GM21723 (cell line): ENCODE measurements around the gene SETBP1.

ENCODE experiments used
- ATAC-seq: cut with Tn5 transposase; IDR thresholded peaks from one replicate; pipeline ENCODE4 v1.9.1; 2021; ENCODE audit warnings: mild to moderate bottlenecking, moderate library complexity; ENCODE audit not compliant: unreplicated experiment

Gene SETBP1

DNA sequence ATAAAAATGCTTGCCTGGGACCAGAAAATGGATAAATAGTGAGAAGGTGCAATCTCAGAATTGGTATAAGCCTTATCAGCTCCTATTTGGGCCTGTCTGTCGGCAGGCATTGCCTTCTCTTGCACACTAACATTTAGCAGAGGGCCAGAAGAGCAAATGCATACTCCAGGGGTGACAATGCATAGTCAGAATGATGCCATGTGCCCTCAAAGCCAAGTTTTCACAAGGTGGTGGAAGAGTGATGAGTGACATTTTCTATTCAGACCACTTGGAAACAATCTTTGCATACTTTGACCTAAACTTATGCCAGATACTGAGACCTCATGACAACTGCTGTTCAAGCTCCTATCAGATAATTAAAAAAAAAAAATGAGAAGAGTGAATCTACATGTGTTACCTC lies 276.3 kb downstream of the SETBP1 start:
- ATAC-seq, result no peak

DNA sequence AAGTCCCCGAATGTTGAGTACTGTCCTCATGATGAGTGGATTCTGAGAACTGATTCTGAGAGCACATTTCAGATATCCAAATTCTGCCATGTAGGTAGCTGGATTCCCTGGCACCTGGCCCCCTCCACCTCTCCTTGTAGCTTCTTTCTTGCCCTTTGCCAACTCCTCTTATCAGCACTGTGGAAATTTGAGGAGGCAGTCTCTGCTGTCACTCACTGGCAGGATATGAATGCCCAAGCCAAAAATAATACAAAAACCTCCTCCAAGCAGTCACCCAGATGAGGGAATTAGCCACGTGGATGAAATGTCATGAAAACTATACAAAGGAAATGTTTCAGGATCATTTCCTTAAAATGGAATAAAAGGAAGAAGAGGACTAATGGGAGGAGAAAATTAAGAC lies 276.8 kb downstream of the SETBP1 start:
- ATAC-seq, result no peak

DNA sequence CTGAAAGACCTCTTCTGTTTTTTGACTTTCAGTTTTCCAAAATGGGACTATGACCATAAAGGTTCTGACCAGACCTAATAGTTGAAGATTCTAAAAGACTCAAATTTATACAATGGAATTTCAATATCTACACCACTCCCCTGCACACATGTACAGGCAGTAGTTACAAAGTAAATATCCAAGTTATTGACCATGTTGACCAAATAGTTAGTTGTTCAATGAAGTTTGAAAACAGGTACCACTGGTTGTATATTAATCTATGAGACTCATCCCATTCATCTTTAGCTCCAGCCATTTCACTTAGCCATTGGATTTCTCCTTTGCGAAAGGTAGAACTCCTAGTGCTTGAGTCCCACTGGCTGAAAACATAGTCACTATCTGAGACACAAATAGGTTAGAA lies 277.4 kb downstream of the SETBP1 start:
- ATAC-seq, result no peak

DNA sequence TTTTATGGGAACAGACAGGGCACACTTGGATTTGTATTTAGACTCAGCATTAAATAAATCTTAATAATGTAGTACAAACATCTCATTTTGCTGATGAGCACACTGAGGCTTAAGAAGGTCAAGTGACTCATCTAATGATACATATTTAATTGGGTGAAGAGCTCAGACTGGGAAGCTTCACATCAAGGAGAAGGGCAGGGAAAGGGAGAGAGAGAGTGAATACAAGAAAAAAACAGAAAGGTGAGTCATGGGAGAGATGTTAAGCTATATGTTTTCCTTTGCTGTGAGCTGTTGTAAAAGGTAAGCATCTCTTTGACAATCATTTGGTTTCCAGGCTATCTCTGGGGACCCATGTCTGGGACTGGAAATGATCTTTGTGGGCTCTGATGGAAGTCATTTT lies 277.8 kb downstream of the SETBP1 start:
- no peak for ATAC-seq

DNA sequence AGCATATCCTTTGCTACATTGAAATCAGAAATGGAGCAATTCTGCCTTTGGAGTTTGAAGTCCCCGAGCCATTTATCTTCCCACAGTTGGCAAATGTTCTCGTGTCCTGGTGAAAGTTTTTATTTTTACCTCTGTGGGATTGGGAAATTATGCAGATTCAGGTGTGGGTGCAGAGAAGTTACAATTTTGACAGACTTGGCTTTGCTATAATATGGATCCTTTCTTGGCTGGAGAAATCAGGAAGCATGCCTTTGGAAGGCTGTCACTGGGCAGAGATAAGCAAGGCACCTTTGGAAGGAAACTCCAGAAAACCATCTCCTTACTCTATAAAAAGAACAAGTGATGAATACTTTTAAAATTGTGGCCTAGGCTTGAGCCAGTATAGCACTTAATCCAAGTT lies 278.3 kb downstream of the SETBP1 start:
- no peak for ATAC-seq

DNA sequence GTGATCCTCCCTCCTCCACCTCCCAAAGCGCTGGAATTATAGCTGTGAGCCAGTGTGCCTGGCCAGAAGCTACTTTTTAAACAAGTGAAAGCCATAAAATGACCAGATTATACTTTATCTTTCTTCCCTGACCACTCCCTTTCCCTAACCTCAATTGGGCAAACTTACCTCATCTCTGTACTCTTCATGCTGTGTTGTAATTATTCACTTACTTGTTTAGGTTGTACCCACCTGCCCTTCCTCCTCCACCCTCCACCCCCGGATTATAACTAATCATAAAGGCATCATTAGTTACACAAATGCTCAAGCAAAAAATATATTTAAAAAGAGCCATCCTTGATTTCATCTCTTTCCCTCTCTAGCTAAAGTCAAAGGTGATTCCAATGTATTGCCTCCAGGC lies 279.9 kb downstream of the SETBP1 start:
- no peak for ATAC-seq

DNA sequence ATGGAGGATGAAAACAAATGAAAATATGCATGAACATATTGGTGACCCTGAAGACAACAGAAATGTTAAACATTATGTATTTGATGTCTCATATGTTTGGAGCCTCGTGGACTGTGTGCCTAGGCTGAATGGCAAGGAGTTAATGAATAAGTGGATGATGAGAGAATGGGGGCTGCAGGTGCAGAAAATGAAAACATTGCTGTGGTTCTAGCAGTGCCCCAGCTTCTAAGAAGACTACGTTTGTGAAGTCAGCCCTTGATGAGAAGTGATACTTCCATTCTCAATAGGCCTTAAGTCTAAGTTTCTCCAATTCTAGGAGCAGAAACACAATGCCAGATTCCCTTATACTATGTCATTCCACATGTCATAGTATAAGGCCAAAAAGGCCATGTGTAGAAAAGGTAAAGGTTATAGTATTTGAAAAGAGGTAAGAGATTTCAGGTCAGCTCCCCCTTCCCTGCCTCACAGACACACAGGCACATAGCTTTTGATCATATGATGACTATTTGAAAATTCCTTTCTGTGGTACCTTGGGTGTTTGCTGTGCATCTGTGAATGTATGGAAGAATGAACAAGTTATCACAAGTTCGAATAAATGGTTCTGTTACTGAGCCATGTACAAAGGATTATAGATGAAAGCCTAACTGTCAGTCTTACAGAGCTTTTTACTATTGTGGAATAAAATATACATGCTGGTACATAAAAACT lies 280.8 kb downstream of the SETBP1 start:
- no peak for ATAC-seq

DNA sequence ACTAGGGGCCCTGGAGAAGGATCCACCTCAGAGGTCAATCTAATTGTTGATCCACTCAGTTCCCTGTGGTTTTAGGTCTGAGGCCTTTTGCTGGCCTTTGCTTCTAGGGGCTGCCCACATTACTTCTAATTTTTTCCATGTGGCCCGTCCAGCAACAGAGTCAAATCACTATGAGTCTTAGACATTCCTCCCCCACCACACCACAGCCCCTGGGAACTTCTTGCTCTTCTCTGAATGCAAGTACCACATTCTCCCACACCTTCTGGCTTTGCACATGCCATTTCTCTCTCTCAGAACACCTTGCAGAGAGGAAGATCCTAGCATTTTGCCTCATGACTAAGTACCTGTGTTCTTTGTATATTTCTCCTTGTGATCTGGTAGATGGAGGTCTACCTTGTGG lies 286.9 kb downstream of the SETBP1 start:
- ATAC-seq, result no peak

DNA sequence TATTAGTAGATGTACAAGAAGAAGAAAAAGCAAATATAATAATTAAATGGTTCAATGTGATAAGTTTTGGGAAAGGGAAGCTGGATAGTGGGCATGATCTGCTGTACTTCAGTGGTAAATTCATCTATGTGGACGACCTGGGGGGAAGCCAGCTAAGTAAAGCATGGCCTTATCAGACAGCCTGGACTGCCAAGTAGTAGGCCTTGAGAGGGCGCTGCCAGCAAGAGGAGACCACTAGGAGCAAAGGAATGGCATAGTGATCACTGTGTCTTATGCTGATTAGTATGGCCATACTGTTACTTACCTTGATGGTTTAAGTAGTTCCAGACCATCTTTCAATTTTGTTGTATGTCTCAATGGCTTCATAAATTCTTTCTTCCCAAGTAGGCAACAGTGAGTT lies 287.6 kb downstream of the SETBP1 start:
- no peak for ATAC-seq

DNA sequence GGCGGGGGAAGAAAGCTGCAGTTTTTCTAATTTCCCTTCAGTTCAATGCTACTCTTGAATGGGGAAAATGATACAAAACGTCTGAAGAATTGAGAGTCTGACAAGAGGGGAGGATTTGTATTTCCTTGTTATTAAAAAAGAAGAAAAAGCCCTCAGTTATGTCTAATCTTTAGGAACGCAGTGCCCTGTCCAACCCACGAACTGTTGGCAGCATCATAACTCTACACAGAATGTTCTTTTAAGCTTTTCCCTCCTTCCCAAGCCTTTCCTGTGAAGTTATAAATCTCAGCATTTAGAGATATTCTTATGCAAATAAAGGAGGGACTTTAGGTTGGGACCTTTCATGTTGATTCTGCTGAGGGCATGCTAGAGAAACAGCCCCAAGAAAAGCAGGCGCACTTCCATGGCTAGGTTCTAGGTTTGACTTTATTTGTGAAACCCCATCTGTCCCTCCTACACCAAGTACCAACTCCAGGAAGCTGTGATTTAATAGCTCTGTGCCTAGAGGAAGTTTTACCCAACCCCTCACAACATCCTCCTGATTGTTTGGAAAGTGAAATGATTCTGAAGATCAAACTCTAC lies 288.6 kb downstream of the SETBP1 start:
- ATAC-seq, result no peak

DNA sequence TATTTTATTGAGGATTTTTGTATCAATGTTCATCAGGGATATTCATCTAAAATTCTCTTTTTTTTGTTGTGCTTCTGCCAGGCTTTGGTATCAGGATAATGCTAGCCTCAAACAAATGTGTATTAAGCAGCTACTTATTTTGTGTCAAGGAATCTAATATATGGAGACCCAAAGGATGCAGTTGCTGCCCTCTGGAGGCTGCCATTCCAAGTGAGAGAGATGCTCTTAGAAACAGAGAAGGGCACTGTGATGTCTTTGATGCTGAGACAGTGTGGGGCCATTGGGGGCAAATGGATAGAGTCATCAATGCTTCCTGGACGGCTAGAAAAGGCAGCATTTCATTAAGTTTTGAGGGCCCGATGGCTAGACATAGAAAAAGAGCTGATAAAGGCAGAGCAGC lies 292.6 kb downstream of the SETBP1 start:
- no peak for ATAC-seq

DNA sequence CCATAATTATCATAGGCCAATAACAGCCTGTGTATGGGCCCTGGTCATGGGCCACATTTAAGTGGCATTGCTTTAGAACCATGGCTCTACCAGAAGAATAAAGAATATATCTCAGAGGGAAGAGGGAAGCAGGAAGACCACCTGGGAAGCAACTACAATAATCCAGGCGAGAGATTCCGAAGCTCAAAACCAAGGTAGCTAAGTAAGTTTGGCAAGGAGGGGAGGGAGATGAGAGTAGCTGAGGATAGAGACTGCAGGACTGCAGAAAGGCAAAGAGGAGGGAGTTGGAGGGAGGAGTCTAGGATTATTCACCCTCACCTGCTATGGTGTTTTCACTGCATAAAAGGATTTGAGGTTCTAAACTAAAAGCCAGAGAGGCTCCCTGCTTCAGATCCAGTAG lies 293.5 kb downstream of the SETBP1 start:
- ATAC-seq, result no peak

DNA sequence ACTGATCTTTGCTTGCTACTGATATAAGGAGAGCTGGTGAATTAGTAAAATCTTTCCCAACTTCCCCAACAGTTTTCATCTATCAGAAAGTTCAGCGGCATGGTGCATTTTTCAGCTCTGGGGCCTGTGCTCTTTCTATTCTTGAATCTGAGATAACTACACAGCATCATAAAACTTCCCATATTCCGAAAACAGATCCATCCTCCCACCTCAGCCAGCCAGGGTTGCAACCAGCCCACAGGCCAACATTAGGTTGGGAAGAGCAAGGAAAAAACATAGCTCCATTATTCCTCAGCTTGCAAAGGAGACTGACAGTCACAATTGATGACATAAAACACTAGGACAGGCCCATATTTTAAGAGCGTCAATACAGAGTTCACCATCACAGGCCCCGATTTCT lies 297.2 kb downstream of the SETBP1 start:
- no peak for ATAC-seq

DNA sequence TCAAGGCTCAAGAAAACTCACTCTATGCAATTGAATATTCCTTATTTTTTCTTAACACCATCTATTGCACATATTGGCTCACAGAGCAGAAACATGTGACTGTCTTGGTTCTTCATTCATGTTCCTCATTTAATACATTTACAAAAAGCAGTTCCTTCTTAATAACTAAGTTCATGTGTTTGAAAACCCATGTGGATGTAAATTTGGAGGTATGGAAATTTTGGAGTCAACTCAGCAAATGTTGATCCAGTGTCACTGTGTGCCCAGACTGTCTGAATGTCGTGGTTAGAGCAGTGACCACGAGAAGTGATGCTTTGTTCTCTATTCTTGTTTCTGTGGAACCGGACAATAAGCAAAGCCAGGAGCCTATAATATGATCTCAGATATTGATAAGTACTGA lies 299.1 kb downstream of the SETBP1 start:
- ATAC-seq, result no peak

DNA sequence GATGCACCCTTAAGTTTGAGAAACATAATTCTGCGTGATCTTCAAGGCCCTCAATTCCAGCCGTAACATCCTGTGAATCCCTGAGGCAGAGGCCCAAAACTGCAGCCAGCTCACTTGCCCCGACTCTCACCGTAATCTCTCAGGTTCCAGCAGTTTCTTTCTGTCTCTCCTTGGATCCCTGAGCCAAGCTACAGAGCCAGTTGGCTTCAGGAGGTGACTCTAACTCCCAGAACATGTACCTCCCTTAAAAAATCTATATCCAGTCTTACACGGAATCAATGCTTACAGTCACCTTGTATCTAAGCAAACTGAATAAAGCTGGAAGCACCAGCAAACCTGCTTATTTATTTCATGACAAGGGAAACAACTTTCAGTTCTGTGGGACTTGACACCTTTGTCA lies 300.4 kb downstream of the SETBP1 start:
- no peak for ATAC-seq

DNA sequence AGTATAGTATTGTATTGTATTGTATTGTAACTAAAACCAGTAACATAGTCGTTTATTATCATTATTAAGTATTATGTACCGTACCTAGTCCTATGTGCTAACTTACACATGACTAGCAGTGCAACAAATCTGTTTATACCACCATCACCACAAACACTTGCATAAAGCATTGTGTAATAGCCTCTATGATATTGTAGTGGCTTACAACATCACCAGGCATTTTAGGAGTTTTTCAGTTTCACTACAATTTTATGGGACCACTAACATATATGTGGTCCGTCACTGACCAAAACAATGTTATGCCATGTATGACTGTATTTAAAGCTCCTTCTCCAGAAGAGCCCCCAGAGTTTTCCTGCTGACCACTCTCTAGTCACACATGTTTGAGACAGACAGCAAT lies 306.2 kb downstream of the SETBP1 start:
- no peak for ATAC-seq

DNA sequence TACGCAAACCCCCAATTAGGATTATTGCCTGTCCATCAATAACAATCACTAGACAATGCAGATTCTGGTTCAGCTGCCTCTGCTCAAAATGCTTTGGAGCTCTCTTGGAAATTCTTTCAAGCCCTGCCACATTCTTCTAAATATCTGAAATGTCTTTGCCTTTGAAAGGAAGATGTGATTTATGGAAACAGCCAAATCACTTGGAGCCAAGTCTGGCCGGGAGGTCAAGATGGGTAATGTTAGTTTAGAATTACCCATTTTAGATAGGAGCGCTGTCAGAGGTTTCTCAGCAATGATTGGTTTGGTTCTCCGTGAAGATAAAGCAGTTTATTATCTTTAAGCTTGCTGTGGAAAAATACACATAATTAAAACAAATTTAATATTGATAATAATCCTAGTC lies 306.7 kb downstream of the SETBP1 start:
- no peak for ATAC-seq

DNA sequence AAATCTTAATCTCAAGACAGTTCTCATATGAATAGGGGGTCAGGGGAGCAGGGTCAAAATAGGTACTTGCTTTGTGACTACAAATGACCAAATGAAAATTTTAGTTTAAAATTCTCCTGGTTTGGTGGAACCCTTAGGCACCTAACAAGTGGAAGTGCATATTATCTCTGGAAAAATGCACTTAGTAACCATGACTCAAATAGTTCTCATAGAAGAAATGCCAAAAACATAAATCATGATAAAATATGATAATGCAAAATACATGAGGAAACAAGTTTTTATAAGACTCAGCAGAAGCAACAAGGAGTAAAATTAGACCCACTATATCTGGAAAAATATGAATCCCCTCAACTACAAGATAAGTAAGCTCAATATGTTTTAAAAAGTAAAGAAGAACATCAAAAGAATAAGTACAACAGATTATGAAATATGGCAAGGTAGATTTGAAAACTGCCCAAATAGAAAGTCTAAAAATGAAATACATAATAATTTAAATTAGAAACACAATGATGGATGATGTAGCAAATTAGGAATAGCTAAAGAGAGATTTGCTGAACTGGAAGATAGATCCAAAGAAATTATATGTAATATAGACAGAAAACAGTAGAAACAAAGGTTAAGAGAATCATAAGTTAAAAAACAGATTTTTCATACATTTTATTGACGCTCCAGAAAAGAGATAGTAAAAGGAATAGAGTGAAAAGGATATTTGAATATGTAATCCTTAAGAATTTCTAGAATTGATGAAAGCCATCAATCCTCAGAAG lies 308.3 kb downstream of the SETBP1 start:
- no peak for ATAC-seq

DNA sequence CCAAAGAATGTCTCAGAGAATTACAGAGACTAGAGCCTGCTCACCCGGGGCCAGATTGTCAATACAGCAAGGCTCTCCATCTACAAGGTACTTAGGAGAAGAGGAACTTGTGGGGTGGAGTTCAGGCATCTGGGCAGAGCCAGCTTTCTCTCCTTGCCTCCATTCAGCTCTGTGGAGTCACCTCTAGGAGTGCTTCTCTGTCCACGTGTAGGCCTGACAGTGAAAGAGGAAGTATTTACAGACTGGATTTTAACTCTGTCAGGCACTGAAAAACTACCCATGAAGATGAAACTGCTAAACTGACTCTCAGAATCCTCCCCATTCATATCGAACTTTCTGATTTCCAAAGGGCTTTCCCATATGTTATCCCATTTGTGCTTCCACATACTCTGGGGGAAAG lies 315.6 kb downstream of the SETBP1 start:
- ATAC-seq, result peak; percentile 84

DNA sequence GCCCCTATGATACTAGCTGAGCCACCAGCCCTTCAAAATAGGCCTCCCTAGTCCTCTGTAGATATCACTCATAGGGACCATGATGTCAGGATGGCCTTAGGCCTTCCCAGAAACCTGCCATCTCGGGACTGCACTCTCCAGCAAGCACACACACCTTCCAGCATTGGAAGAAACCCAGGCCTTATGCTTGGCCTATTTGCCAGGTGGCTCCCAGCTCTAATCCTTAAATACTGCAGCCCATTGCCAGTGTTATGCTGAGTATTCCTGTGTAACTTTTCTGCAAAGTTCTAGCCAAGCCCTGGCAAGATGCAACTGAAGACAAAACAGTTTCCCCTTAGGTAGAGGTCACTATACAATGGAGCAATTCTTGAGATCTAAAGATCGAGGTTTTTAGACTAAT lies 316.5 kb downstream of the SETBP1 start:
- no peak for ATAC-seq

DNA sequence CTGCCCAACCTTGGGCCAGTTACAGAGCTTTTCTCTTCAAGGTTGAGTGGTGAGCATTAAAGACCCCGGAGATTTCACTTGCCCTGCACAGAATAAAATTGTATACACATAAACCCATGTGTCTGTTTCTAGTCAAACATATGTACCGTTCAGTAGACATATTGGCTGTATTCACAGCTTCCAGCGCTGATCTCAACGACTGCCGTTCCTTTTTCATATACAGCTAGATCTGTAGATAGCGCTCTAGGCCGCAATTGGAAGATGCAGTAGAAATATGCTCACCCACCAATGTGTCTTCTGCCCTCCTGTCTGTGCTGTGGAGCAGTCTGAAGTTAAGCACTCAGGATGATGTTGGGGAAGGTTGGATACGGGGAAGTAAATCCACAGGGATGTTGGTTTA lies 317.7 kb downstream of the SETBP1 start:
- no peak for ATAC-seq

DNA sequence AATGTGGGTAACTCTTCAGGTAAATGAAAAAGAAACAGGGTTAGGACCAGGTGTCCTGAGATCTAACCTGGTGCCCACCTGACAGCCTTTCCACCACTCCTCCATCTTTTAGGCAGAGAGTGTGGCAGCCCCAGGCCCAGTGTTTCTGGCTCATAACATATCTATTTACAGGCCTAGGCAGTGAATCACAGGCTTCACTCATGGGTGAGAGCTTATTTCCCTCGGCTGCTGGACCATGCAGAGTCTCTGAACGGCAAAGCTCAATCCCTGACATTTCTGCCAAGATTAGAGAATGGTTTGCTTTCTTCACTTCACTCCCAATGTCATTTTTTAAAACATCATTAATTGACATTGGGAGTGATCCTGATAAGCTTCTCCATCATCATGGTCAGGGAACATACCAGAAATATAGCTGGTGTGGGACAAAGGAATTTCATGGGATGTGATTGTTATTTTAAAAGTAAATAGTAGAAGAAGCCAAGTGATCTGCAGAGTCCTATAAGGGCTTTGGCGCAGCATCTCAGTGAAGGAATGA lies 323.9 kb downstream of the SETBP1 start:
- ATAC-seq, result no peak
